Mucosa of gallbladder (tissue), 1 donor: ENCODE results near the gene PMEPA1. TPM values are rescaled to one million over a fixed set of nuclear protein-coding genes. Genes with fewer than 3 reads are reported as not detected.
A peak's percentile ranks its signal among the peaks of the same experiment; 100 is the strongest.

Source experiments
- DNase-seq: peaks from one replicate; pipeline ENCODE4 v3.0.0-alpha.2; 2020; ENCODE audit warnings: low spot score
- total RNA-seq: library from RNA; stranded (reverse); gene quantifications from one replicate; pipeline ENCODE4 v1.2.1, GENCODE V29; 2021
- donor health status: DM: no; HTN: no; CAD: no.

PMEPA1 gene
- total RNA-seq, 1 donor from 2014 or later: 83.8 TPM

DNA sequence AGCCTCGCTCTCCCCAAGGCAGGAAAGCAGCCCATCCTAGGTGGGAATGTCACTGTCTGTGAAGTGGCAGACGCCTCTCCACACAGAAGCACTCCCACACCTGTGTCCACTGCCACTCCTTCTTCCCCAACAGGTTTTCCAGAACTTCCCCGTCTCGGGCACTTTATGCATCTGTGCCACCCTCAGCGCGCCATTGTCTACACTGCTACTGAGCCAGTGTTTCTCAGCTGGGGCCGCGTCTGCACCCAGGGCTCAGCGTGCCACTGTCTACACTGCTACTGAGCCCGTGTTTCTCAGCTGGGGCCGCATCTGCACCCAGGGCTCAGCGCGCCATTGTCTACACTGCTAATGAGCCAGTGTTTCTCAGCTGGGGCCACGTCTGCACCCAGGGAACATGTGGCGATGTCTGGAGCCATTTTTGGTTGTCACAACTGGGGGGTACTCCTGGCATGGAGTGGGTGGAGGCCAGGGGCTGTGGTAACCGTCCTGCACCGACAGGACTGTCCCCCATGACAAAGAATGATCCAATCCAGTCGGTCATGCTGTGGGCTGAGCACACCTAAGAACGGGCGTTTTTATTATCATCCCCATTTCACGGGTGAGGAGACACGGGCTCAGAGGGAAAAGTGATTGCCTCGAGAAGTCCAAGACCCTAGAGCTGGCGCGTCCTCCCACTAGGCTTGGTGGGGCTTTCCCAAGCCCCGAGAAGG is 47.9 kb downstream of the PMEPA1 start:
- DNase-seq: no peak

DNA sequence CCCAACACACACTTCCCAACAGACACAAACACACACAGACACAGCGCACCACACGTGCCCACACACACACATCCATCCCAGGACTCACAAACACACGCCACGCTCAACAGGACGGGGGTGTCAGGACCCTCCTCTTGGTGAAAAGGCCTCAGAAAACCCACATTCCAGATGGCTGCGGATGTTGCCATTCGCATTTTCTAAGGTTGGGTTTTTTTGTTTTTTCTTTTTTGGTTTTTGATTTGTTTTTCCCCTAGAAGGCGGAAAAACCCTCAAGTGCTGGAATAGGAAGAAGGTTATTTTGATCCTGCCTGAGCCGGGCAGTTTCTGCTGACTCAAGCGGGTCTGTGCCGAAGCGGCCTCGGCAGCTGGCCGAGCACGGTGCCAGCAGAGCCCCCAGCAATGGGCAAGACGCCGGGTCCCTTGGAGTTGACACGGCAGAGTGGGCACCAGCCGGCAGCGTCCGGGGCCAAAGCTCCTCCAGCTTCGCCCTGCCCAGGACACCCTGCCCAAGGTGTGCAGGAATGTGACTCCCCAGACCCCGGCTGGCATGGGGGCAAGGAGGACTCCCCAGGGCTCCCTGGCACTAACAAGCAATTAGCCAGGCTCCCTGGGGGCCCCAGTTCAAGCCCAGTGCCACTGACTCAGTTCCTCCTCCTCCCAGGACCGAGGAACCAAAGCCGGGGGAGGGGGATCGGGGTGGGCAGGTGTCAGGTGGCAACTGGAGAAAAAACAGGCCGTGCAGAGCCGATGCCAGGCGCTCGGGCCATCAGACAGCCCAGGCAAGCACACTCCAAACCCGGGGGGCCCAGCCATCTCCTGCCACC is 48.7 kb downstream of the PMEPA1 start:
- DNase-seq: no peak

DNA sequence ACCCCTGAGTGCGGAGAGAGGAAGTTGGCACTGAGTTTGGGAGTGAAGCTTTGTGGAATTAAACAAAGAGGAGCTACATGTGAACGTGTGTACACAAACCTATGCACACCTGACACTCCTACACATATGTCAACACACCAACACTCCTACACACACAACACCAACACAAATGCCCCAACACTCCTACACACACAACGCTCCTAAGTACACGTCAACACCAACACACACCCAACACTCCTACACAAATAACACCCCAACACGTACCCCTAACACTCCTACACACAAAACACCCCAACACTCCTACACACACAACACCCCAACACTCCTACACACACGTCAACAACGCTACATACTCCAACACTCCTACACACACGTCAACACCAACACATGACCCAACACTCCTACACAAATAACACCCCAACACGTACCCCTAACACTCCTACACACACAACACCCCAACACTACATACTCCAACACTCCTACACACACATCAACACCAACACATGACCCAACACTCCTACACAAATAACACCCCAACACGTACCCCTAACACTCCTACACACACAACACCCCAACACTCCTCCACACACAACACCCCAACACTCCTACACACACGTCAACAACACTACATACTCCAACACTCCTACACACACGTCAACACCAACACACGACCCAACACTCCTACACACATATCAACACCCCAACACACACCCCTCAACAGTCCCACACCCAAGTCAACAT is 49.5 kb downstream of the PMEPA1 start:
- DNase-seq: no peak

DNA sequence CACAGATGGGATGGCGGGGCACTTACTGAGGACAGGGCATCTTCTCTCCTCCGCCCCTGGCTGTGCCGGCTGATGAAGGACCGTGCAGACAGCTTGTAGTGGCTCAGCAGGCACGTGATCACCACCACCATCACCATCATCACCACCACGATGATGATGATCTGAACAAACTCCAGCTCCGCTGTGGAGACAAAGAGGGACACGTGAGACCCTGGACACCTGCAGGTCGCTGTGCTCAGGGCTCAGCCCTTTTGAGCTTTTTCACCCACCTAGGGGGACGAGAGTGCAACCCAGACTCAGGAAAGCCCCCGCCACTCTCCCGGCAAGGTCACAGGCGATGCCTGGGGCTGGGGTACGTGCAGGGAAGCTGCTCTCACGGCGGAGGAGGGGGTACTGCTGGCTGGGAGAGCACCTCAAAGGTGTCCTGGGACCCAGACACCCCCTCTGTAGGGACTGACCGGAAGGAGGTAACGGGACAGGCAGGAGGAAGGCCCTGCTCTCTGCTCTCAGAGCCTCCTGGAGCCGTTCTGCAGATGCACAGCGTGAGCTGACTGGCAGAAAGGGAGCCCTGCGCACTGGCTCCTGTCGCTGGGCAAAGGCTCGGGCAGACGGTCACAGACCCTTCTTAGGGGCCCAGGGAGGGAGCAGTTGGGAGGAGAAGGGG is 50.2 kb downstream of the PMEPA1 start:
- no peak for DNase-seq

DNA sequence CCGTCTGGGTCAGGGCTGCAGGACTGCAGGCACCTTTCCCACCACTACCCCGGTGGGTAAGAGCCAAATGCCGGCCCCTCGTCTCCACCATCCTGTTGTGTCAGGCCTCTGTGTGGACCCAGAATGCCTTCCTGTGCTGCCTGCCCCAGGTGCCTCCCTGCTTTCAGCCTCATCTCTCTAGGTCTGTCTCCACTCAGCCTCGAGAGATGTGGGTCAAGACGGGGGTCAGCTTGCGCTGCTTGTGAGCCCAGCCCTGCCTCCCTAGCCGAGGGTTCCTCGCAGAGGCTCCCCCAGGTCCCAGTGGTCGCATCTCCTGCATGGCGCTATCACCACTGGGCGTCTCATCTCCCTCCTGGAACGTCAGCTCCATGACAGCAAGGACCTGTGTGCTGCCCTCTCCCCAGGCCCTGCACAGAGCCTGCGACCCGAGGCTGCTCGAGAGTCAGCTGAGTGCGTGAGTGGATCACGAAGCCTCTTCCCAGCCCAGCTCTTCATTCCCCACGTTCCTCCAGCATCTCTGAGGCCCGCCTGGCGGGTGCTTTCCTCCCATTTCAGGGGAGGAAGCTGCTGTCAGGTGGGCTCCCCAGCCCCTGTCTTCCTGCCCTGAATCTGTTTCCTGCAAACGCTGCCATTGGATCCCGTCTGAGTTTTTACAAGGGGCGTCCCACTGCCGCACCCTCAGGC is 50.8 kb downstream of the PMEPA1 start:
- DNase-seq: no peak

DNA sequence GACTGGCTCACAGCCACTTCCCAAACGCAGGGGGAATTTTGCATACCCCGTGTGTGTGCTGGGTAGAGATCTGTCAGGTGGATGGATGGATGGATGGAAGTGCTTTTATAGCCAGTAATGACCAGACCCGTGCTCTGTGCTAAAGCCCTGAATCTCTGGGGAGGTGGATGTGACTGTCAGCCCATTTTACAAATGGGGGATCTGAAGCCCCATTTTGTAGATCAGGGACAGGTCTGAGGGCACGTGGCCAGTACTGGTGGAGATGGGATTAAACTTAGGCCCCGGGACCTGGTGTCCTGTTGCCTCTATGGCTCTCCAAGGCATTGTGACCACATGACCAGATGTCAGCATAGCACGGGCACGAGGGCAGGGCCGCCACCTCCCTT is 51.4 kb downstream of the PMEPA1 start:
- DNase-seq: no peak

DNA sequence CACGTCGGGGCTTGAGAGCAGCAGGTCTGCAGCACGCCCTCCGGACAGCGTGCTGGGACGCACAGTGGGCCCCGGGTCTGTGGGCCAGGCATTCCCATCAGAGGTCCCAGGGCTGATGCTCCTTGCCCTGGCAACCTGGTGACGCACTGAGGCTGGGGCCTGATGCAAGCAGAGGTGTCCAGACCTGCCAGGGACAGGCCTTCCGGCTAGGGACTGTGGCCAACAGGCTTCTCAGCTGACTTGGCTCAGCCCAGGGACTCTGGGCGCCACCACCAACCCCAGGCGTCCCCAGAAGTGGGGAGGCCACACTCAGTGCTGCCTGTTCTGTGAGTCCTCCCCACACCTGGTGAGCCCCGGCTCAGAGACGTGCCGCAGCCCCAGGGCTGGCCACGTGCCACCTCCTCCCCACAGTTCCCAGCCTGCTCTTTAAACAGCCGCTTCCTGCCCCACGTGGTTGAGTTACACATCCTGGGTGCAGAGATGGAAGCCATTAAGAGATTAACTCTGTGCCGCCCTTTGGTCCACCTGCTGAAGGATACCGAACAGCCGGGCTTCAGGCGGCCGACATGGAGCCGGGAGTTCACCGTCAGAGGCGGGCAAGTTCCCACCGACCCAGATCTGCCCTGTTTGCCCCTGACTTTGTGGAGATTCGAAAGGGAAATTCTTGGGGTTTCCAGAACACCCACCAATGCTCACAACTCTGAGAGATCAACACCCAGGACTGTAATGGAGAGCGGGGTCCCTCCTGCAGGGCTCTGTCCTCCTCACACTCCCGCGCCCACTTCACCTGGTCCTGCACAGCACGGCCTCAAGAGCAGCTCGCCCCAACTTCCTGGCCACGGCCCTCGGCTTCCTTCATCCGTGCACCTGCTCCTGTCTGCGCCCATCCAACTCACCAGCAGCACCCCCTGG is 52.0 kb downstream of the PMEPA1 start:
- DNase-seq: peak; percentile 76

DNA sequence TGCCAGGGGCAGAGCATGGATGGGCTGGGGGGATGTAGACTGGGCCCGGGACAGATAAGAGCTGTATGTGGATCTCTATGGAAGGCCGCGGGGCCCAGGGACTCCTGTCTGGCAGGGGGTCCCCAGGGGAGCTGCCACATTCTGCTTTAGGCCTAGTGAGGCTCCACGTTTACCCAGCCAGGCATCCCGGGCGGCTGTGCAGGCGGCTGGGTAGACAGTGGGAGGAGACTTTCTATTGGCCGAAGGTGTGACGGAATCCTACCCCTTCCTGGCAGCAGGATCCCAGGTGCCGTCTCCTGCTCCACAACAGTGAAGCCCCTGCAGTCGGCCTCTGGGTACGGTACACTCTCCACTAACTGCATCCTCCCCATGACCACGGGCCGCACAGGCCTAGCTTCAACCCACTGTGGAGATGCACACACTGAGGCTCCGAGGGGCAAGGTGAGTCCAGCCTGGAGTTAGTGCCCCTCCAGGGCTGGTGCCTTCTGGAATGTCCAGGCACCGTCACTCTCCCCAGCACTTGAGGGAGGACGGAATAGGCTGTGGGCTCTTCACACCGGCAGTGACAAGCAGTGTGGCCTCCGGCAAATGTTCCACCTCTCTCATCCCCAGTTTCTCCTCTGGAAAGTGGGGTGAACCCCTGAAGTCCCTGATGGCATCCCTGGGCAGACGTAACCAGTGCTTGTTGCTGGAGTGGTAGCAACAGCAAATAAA is 52.8 kb downstream of the PMEPA1 start:
- DNase-seq: no peak

DNA sequence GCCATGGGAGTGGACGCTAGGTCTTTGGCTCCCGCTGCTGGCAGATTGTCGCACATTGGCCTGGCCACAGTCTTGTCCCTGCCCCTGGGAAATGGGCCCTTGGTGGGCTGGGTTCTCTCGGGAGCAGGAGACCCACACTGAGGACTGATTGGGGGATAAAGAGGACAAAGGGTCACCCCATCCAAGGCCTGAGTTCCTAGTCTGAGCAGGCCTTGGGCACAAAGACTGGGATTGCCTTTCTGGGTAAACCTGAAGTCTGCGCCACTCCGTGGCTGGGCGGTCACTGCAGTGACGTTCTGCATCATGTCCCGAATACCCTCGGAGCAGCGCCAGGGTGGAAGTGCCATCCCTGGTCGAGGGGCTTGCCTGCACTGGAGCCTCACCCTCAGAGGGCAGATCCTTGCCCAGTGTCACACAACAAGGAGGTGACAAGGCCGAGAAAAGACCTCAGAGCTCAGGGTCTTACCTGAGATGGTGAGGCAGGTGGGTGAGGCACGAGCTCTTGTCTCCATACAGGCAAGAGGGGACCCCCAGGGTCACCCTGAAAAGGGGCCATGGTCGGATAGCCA is 53.5 kb downstream of the PMEPA1 start:
- no peak for DNase-seq

DNA sequence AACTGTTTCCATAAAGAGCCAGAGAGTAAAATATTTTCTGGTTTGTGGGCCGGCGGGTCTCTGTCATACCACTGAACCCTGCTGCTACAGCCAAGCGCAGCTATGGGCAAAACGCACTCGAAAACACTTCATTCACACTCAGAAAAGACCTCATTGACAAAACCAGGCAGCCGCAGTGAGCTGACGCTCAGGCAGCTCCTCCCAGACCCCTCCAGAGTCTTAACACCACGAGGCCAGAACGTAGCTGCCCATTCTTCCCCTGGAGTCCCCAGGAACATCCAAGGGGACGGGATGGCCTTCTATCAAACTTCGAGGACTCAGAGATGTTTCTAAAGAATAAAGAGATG is 54.0 kb downstream of the PMEPA1 start:
- no peak for DNase-seq

DNA sequence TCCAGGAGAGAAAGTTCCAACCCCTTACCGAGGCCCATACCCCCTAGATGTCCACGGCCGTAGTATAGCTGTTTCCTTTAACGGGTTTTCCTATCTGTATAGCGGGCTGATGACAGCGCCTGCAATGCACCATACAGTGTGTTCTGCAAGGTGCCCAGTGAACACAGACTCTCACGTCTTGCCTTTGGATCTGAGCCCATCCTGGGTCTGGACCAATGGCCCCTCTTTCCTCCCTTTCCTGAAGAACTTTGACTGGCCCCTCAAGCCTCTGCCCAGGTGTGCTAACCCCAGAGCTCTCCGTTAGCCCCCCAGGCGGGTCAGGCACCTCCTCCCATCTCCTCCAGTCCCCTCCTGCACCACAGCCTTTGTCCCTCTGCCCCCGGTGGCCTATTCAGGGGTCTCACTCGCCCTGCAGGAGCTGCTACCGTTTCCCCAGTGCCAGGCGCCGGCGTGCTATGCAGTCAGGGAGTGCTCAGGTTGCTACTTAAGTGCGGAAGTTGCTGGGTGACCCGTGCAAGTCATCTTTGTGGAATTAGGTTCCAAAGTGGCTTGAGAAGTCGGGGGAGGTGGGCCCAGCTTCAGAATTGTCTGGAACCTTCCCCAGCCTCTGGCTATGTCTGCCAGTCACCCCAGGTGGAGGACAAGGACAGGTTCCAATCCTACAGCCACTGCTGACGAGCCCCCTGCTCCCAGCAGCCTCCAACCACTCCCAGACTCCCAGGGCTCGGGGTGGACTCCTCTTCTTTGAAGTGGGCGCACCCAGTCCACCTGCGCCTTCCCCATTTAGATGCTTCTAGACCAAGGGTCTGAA is 54.6 kb downstream of the PMEPA1 start:
- DNase-seq: peak; percentile 9

DNA sequence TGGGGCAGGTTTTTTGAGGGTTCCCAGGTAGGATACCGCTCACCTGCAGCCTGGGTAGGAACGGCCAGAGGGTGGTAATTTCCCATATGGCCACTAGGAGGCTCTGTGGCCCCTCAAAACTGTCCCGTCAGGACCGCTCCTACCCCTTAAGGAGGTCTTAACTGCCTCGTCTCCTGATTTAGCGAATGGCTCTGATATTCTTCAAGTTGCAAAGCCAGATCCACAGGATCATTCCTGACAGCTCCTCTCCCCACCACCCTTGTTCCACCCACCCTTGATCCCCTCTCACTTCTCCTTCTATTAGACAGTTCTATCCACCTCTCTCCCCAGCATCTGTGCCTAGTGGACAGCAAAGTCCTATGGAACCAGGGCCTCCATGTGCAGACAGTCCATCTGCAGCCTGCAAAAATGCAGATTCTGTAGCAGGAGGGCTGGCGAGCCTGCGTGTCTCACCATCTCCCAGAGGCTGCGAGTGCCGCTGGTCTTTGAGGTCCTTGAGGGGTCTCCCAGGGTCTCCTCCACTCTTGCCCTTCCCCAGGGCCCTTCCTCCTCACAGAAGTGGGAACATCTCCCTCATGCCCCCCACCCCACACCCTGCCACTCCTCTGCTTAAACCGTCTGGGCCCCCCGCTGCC is 55.3 kb downstream of the PMEPA1 start:
- DNase-seq: peak; percentile 54

DNA sequence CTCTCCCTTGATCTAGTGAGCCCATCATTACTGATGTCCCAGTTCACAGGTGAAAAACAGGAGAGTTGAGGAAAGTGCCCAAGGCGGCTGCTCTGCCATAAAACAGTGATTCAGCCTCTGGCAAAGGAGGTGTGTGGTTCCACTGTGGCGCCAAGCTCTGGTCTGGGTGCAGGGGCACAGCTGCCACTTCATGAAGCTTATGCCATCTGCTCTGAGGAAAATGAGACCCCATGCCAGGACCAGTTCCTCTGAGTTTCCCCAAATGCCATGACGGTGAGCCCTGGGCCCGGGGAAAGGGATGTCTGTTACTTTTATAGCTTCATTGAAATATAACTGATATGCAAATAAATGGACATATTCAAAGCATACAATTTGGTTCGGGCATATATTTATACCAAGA is 55.9 kb downstream of the PMEPA1 start:
- no peak for DNase-seq

DNA sequence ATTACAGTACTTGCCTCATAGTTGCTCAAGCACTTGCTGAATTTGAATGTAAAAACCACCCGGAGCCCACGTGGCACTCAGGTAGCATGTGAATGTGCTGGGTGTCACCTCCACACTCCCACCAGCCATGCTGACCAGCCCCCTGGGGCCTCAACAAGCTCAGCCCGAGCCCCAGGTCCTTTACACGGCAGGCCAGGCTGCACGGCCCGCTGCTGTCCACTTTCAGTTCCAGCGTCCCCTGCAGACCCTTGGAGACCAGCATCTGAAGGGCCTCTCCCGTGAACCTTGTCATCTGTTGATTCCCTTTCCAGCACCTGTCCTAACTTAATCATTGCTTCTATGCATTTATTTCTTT is 56.3 kb downstream of the PMEPA1 start:
- DNase-seq: no peak

DNA sequence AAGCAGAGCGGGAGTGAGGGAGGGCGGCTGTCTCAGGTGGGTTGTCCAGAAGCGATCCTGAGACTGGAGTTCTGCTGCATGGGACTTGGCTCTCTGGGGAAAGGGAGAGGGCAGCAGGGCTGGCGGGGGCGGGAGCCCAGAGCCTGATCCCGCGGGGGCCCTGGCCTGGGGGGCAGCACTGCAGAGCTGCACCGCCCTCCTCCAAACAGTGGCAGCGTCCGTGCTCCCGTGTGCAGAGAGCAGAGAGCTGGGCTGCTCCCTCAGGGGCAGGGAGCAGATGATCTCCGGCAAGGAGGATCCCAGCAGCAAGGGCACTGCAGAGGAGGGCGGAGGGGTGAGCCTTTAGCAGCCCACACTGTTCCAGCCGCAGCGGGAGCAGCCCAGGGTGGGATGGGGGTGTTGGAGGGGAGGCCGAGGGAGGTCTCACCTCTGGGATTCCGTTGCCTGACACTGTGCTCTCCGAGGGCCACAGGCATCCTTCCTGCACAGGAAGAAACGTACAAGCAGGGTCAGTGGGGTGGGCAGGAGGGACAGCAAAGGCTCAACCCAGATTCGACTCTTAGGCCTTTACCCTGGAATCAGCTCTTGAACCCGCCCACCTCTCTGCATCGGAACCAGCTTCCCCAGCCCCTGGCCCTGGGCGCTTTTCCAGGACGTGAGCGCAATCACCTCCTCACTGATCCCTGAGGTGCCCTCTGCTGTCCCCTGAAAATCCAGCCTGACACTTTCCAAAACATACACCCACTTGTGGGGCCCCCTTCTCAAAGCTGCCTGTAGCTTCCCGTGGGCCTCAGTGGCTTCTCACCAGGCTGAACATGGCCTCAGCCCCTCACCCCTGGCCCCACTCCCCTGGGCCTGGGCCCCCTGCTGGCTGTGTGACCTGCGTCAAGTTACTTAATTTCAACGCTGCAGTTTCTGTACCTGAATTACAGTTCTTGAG is 56.9 kb downstream of the PMEPA1 start:
- DNase-seq: no peak

DNA sequence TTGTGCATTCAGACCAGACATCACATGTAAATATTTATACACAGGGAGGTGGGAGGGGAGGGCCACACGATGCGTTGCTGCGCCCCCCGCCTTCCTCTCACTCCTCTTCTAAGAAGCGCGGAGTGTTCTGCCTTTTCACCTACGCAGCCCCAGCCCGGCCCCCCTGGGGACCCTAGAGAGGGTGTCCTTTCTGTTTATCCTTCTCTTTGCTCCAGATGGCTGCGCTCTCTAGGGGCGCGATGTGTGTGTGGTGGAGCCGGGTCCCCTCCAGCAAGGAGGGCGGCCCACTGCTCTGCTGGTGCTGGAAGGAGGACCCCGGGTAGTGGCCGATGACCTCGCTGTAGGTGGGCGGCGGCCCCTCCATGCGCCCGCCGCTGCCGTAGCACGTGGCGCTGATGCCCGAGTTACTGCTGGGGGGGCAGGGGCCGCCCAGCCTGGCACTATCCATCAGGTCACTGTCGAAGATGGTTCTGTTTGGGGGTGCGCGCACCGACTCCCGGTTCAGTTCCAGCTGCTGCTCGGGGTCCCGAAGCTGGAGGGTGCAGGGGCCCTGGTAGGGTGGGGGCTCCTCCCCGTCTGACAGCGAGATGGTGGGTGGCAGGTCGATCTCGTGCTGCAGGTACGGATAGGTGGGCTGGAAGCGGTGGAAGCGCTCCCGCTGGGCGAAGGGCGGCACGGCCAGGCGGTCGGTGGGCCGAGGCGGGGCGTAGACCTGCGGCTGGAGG is 57.8 kb downstream of the PMEPA1 start:
- DNase-seq: peak; percentile 9
